Measurements from ENCODE around the gene ELP4. TPM values are rescaled to one million over a fixed set of nuclear protein-coding genes. Genes with fewer than 3 reads are reported as not detected.

Gene ELP4
- total and polyA plus RNA-seq, 9 of the 15 experiments (the other 6 are each of a cell fraction or from before 2014, with no cell fraction given): 24.1 to 60.3 (median 38.7) TPM

DNA sequence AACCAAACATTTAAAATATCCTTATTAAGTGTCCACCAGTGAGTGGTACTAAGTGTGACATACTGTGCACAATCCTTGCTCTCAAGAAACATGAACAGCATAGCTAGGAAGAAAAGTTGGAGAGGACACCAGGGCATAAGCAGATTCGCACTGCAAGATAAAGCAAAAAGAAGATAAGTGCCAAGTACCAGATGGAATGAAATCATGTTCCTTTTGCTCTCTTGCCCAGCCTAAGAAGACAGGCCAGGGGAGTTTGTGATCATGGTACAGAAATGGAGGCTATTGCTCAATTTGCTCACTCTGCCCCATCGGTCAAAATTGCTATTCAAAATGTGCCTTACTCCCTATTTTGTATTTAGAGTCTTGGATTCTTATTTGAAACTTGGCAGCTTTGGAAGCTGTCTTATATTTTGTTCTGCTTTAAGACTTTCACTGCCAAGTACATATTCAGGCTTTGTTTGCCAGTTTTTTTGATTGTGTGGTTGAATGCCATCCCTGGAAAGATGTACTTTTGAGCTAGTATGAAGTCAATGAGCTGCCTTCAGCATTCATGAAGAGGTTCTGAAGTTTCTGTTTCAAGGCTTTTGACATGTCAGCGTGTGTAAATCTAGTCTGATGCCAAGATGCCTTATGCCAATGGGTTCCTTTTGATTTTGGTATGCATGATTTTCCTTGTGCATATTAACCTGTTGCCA lies 211.3 kb downstream of the ELP4 start:
- ChIA-PET CTCF (ENCODE audit: low intra/inter-chr PET ratio) (no interaction called here), POLR2A (no interaction called here)
- DNase-seq (ENCODE audit: extremely low read depth in 1 of 4, low spot score in 3 of 4) (no peak), ATAC-seq (no peak), FAIRE-seq (no peak)
- H3K79me2 ChIP-seq (ENCODE audit: control insufficient read depth, insufficient read depth, low read length): no peaks in the 10 kb centered on the region
- no TSS peak for BruUV-seq (replicated peaks)
- no peaks in the 10 kb centered on the region for H3K36me3 ChIP-seq (ENCODE audit: control insufficient read depth, insufficient read depth, low read length)
- H3K9me1 ChIP-seq (ENCODE audit: control insufficient read depth, insufficient read depth, low read length): no peaks in the 10 kb centered on the region
- 15% methylated on average over 3 of the region's 3 CpGs for WGBS (ENCODE audit: insufficient coverage, low coverage, missing lambda C conversion rate)
- in situ Hi-C loops (cut with MboI) (no loop called here), intact Hi-C loops (cut with micrococcal nuclease) (no loop called here)
- no peak overlapping the region for H3K9ac ChIP-seq (ENCODE audit: insufficient read depth in 1 of 2, low read depth in 2 of 2, low read length in 2 of 2)
- H3K4me3 ChIP-seq: no peak overlapping the region
- H3K4me2 ChIP-seq (ENCODE audit: insufficient read depth, low read length): no peak overlapping the region
- no peaks in the 10 kb centered on the region for H3K4me1 ChIP-seq (replicated peaks in 1 of 2; ENCODE audit: control insufficient read depth in 2 of 2, insufficient read depth in 2 of 2, low read length in 2 of 2)
- H4K20me1 ChIP-seq (replicated peaks; ENCODE audit: control insufficient read depth, insufficient read depth, low read length): no peaks in the 10 kb centered on the region
- H2AFZ ChIP-seq (ENCODE audit: low read depth, low read length): no peak overlapping the region
- no peaks in the 10 kb centered on the region for H3K27me3 ChIP-seq (ENCODE audit: control insufficient read depth in 2 of 2, insufficient read depth in 2 of 2, low read length in 2 of 2)
- H3K9me3 ChIP-seq (replicated peaks; ENCODE audit: control insufficient read depth, insufficient read depth, low read depth, low read length): no peaks in the 10 kb centered on the region
- TF ChIP-seq ZFPM2 (CRISPR knock-in tag; IDR thresholded peaks at IDR 0.05): no peak
- TF ChIP-seq ETV6 (IDR thresholded peaks at IDR 0.05; ENCODE audit: borderline replicate concordance in 1 of 2, low read depth in 2 of 2, low read length in 1 of 2): no peak
- no peak for TF ChIP-seq ETV6 (CRISPR knock-in tag; IDR thresholded peaks at IDR 0.05; ENCODE audit: borderline replicate concordance)
- TF ChIP-seq, protein P1, sequence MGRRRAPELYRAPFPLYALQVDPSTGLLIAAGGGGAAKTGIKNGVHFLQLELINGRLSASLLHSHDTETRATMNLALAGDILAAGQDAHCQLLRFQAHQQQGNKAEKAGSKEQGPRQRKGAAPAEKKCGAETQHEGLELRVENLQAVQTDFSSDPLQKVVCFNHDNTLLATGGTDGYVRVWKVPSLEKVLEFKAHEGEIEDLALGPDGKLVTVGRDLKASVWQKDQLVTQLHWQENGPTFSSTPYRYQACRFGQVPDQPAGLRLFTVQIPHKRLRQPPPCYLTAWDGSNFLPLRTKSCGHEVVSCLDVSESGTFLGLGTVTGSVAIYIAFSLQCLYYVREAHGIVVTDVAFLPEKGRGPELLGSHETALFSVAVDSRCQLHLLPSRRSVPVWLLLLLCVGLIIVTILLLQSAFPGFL (CRISPR knock-in tag; IDR thresholded peaks at IDR 0.05): no peak
- no peak for TF ChIP-seq TAF15 (IDR thresholded peaks at IDR 0.05; ENCODE audit: low read depth, low read length)
- TF ChIP-seq NFIX (CRISPR knock-in tag; IDR thresholded peaks at IDR 0.05; ENCODE audit: low read depth): no peak
- TF ChIP-seq, protein P2, sequence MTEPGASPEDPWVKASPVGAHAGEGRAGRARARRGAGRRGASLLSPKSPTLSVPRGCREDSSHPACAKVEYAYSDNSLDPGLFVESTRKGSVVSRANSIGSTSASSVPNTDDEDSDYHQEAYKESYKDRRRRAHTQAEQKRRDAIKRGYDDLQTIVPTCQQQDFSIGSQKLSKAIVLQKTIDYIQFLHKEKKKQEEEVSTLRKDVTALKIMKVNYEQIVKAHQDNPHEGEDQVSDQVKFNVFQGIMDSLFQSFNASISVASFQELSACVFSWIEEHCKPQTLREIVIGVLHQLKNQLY (CRISPR knock-in tag; conservative IDR thresholded peaks at IDR 0.05): no peak
- TF ChIP-seq, protein P3, sequence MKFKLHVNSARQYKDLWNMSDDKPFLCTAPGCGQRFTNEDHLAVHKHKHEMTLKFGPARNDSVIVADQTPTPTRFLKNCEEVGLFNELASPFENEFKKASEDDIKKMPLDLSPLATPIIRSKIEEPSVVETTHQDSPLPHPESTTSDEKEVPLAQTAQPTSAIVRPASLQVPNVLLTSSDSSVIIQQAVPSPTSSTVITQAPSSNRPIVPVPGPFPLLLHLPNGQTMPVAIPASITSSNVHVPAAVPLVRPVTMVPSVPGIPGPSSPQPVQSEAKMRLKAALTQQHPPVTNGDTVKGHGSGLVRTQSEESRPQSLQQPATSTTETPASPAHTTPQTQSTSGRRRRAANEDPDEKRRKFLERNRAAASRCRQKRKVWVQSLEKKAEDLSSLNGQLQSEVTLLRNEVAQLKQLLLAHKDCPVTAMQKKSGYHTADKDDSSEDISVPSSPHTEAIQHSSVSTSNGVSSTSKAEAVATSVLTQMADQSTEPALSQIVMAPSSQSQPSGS (CRISPR knock-in tag; IDR thresholded peaks at IDR 0.05): no peak
- no peak for TF ChIP-seq DACH1 (IDR thresholded peaks at IDR 0.05; ENCODE audit: partially characterized antibody)
- TF ChIP-seq, protein P4, sequence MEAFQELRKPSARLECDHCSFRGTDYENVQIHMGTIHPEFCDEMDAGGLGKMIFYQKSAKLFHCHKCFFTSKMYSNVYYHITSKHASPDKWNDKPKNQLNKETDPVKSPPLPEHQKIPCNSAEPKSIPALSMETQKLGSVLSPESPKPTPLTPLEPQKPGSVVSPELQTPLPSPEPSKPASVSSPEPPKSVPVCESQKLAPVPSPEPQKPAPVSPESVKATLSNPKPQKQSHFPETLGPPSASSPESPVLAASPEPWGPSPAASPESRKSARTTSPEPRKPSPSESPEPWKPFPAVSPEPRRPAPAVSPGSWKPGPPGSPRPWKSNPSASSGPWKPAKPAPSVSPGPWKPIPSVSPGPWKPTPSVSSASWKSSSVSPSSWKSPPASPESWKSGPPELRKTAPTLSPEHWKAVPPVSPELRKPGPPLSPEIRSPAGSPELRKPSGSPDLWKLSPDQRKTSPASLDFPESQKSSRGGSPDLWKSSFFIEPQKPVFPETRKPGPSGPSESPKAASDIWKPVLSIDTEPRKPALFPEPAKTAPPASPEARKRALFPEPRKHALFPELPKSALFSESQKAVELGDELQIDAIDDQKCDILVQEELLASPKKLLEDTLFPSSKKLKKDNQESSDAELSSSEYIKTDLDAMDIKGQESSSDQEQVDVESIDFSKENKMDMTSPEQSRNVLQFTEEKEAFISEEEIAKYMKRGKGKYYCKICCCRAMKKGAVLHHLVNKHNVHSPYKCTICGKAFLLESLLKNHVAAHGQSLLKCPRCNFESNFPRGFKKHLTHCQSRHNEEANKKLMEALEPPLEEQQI (IDR thresholded peaks at IDR 0.05): no peak
- TF ChIP-seq SMARCA5 (IDR thresholded peaks at IDR 0.05): no peak
- TF ChIP-seq ADNP (tag; IDR thresholded peaks at IDR 0.05): no peak
- TF ChIP-seq SETDB1 (IDR thresholded peaks at IDR 0.05; ENCODE audit: low read length): no peak
- no peak for TF ChIP-seq FIP1L1 (IDR thresholded peaks at IDR 0.05; ENCODE audit: low read depth, low read length, poor library complexity, severe bottlenecking)
- TF ChIP-seq ETV1 (tag; conservative IDR thresholded peaks at IDR 0.05; ENCODE audit: low read depth): no peak
- TF ChIP-seq ZNF174 (CRISPR knock-in tag; IDR thresholded peaks at IDR 0.05): no peak
- TF ChIP-seq ESRRB (CRISPR knock-in tag; IDR thresholded peaks at IDR 0.05; ENCODE audit: borderline replicate concordance): no peak
- no peak for TF ChIP-seq MXI1 (IDR thresholded peaks at IDR 0.05; ENCODE audit: low read depth, low read length)
- H3K27ac ChIP-seq (ENCODE audit: extremely low read depth, low read depth, low read length): no peak overlapping the region

Data from K562 (cell line).